Fibroblast of the aortic adventitia (primary cell): ENCODE measurements around the gene NSUN7. TPM values are rescaled to one million over a fixed set of nuclear protein-coding genes. Genes with fewer than 3 reads are reported as not detected.
A peak's percentile ranks its signal among the peaks of the same experiment; 100 is the strongest.

Experiments used
- DNase-seq: peaks from one replicate; pipeline ENCODE4 v3.0.0-alpha.2; 2010; ENCODE audit warnings: low read depth
- H3K4me3 ChIP-seq: 2 replicates; pipeline ENCODE4 v1.5.1; 2011; ENCODE audit warnings: low read depth, mild to moderate bottlenecking, control low read depth, low read length, moderate library complexity
- total RNA-seq: library from RNA; depleted of rRNA; stranded (reverse); fragments of >200 nt; gene quantifications from 2 replicates; pipeline ENCODE4 v1.2.3, GENCODE V29; 2012; ENCODE audit warnings: low replicate concordance
- TF ChIP-seq, protein P1 (sequence below): IDR thresholded peaks from 2 replicates; pipeline ENCODE4 v1.5.1; 2011; ENCODE audit warnings: mild to moderate bottlenecking, low read length, control low read depth, inconsistent platforms; ENCODE audit not compliant: insufficient read depth

NSUN7 gene
- total RNA-seq, 1 donor = under 0.01 TPM

DNA sequence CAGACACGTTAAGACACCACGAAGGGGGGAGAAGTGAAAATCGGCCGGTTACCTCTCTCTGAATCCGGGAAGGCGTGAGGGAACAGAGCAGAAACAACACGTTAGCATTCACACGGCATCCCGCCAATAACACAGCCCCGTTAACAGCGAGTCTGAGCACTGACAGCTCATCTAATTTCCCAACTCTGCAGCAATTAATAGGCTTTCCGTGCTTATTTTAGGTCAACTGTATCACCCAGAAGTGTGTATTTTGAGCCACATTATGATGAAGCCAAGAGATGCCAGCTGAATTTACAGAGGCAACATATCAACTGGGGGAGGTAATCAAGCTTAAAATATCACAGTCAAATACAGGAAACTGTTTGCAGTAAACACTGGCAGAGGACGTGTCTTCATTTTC is 92.6 kb downstream of the NSUN7 start:
- no peak overlapping the region for H3K4me3 ChIP-seq
- TF ChIP-seq, protein P1, sequence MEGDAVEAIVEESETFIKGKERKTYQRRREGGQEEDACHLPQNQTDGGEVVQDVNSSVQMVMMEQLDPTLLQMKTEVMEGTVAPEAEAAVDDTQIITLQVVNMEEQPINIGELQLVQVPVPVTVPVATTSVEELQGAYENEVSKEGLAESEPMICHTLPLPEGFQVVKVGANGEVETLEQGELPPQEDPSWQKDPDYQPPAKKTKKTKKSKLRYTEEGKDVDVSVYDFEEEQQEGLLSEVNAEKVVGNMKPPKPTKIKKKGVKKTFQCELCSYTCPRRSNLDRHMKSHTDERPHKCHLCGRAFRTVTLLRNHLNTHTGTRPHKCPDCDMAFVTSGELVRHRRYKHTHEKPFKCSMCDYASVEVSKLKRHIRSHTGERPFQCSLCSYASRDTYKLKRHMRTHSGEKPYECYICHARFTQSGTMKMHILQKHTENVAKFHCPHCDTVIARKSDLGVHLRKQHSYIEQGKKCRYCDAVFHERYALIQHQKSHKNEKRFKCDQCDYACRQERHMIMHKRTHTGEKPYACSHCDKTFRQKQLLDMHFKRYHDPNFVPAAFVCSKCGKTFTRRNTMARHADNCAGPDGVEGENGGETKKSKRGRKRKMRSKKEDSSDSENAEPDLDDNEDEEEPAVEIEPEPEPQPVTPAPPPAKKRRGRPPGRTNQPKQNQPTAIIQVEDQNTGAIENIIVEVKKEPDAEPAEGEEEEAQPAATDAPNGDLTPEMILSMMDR = no peak
- no peak for DNase-seq

- no peak for DNase-seq
- no peak overlapping the region for H3K4me3 ChIP-seq
- TF ChIP-seq, protein P1 = no peak
Measured at GRCh38 chr4:40842725-40843423, 93.1 kb downstream of the NSUN7 start.

DNA sequence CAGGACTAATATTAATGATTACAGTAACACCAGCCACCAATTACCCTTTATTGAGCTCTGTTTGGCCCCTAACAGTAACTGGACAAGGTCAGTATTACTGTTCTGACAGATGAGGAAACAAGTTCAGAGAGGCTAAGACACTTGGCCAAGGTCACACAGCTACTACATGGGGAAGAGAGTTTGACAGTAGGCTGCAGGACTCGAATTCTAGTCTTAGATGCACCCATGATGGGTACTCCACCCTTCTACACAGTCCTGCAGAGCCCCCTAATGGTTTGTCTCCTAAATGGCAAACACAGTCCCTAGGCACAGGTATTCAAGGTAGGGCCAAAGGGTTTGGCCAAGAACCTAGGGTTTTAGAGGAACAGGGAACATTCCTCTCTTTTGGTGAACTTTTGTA is 93.9 kb downstream of the NSUN7 start:
- TF ChIP-seq, protein P1 = no peak
- no peak overlapping the region for H3K4me3 ChIP-seq
- DNase-seq = no peak

DNA sequence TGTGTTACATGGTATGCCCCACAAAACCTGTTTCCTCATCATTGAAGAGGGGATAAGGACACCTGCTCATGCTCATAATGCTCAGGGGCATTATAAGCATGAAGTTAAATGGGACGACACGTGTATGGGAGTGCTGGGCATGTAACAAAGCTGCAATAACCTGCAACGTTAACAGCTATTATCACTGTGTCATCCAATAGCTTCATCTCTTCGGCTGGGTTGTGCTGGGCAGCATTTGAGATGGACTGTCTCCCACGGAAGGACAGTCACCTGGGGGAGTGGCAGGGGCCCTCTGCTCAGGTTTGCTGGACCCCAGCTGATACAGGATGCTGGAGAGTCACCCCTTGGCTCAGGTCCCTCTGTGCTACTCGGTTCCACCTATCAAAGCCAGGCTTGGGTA is 94.5 kb downstream of the NSUN7 start:
- DNase-seq = no peak
- H3K4me3 ChIP-seq = no peak overlapping the region
- TF ChIP-seq, protein P1 = no peak

- no peak overlapping the region for H3K4me3 ChIP-seq
- TF ChIP-seq, protein P1 = no peak
- DNase-seq = peak; percentile 16
Measured at GRCh38 chr4:40845154-40845835, 95.5 kb downstream of the NSUN7 start.

DNA sequence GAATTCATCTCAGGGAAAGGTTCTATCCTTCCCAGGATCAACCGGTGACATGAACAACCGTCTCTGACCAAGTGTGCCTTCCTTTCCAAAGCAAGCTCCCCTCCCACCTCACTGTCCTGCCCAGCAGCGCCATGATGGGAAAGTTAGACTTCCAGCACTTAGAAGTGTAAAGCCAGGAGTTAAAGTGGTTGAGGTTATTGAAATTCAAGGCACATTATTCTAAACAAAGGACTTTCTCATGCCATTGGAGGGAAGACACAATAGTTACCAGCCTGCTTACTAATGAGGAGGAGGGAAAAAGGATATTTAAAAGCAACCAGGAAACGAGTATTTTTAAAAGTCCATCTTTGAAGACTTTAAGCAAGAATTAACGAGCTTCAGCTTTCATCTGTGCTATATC is 96.8 kb downstream of the NSUN7 start:
- TF ChIP-seq, protein P1 = no peak
- DNase-seq = no peak
- H3K4me3 ChIP-seq = no peak overlapping the region
